GM18517 (cell line): ENCODE data around the gene ERV3-1.
"Not testable (repeated sequence)": the region's sequence is repeated elsewhere in the genome, so short reads cannot be mapped to it uniquely, and the experiment has no call there.

Source experiments
- ATAC-seq: cut with Tn5 transposase; IDR thresholded peaks from one replicate; pipeline ENCODE4 v1.9.1; 2021; ENCODE audit warnings: mild to moderate bottlenecking, moderate library complexity; ENCODE audit not compliant: unreplicated experiment

Gene ERV3-1

GRCh38 chr7:64944667-64945502, 61.6 kb downstream of the ERV3-1 start:
- not testable (repeated sequence) for ATAC-seq
